GM12864 (cell line): Measurements from ENCODE around the gene DNAH5.

Experiments
- DNase-seq: peaks from one replicate; pipeline ENCODE4 v3.0.0-alpha.2; 2011; ENCODE audit warnings: low read depth
- H3K4me3 ChIP-seq: 2 replicates; pipeline ENCODE4 v1.5.1; 2011; ENCODE audit warnings: mild to moderate bottlenecking, low read depth, low read length, control low read depth
- CTCF ChIP-seq: IDR thresholded peaks from 2 replicates; pipeline ENCODE4 v1.5.1; 2011; ENCODE audit warnings: low read depth, mild to moderate bottlenecking, moderate library complexity, low read length, control low read depth, inconsistent platforms; ENCODE audit errors: missing control alignments

Gene DNAH5

GRCh38 chr5:13673511-13673910 is 271.0 kb downstream of the DNAH5 start:
- DNase-seq: no peak
- H3K4me3 ChIP-seq: no peak overlapping the region
- no peak for TF ChIP-seq CTCF

- no peak overlapping the region for H3K4me3 ChIP-seq
- DNase-seq: no peak
- no peak for TF ChIP-seq CTCF
These were observed 280.1 kb downstream of the DNAH5 start for GRCh38 chr5:13664377-13664776.

GRCh38 chr5:13662626-13663025 is 281.9 kb downstream of the DNAH5 start:
- H3K4me3 ChIP-seq: no peak overlapping the region
- TF ChIP-seq CTCF: no peak
- no peak for DNase-seq

- H3K4me3 ChIP-seq: no peak overlapping the region
- no peak for DNase-seq
- TF ChIP-seq CTCF: no peak
These were observed 283.2 kb downstream of the DNAH5 start for GRCh38 chr5:13661272-13661671.

- DNase-seq: no peak
- no peak for TF ChIP-seq CTCF
- no peak overlapping the region for H3K4me3 ChIP-seq
These were observed 284.4 kb downstream of the DNAH5 start for GRCh38 chr5:13660072-13660471.

GRCh38 chr5:13659391-13659790 is 285.1 kb downstream of the DNAH5 start:
- no peak overlapping the region for H3K4me3 ChIP-seq
- DNase-seq: no peak
- TF ChIP-seq CTCF: no peak

- no peak overlapping the region for H3K4me3 ChIP-seq
- no peak for TF ChIP-seq CTCF
- DNase-seq: no peak
These were observed 285.7 kb downstream of the DNAH5 start for GRCh38 chr5:13658761-13659160.
